ENCODE results near the gene BRD3OS.

GRCh38 chr9:134055981-134056461 lies 30.7 kb downstream of the BRD3OS start:
- TF ChIP-seq CTCF (IDR thresholded peaks at IDR 0.05) (no peak), NFE2L1 (CRISPR knock-in tag; IDR thresholded peaks at IDR 0.05) (no peak), KAT7 (CRISPR knock-in tag; IDR thresholded peaks at IDR 0.05; ENCODE audit: borderline replicate concordance) (no peak), PREB (CRISPR knock-in tag; IDR thresholded peaks at IDR 0.05; ENCODE audit: borderline replicate concordance) (no peak), E2F1 (CRISPR knock-in tag; IDR thresholded peaks at IDR 0.05) (no peak), MLX (CRISPR knock-in tag; IDR thresholded peaks at IDR 0.05) (no peak), ATF1 (CRISPR knock-in tag; IDR thresholded peaks at IDR 0.05) (no peak), ZBTB21 (CRISPR knock-in tag; IDR thresholded peaks at IDR 0.05; ENCODE audit: borderline replicate concordance) (no peak), CREB1 (CRISPR knock-in tag; IDR thresholded peaks at IDR 0.05) (no peak), FOXJ3 (CRISPR knock-in tag; IDR thresholded peaks at IDR 0.05; ENCODE audit: borderline replicate concordance) (no peak), ATF3 (CRISPR knock-in tag; conservative IDR thresholded peaks at IDR 0.05) (no peak), TCF7 (CRISPR knock-in tag; IDR thresholded peaks at IDR 0.05; ENCODE audit: low read depth) (no peak)

All from WTC11 (cell line).